ENCODE results near the gene BZW1. TPM values are rescaled to one million over a fixed set of nuclear protein-coding genes. Genes with fewer than 3 reads are reported as not detected.

The BZW1 gene
- total and polyA plus RNA-seq, 2 experiments from 2014 or later: 118 to 323 TPM

GRCh38 chr2:200828572-200829257 lies 17.0 kb downstream of the BZW1 start:
- H3K36me3 ChIP-seq (ENCODE audit: insufficient read depth): no peaks in the 10 kb centered on the region
- H3F3A ChIP-seq (replicated peaks; ENCODE audit: low read depth): 0 out of 2 replicates have a peak, but pooled peaks cover 4% of the 10 kb centered on the region
- Mint-ChIP-seq H3K4me1 (no peaks in the 10 kb centered on the region; the same call in 2 of the 3 replicates), H3K36me3 (ENCODE audit: low read depth) (peaks cover 6% of the 10 kb centered on the region), H3K9me3 (no peaks in the 10 kb centered on the region), H3K27ac (no peak overlapping the region), H3K27me3 (ENCODE audit: insufficient read depth, low read depth, poor library complexity) (no peaks in the 10 kb centered on the region), H3K4me3 (no peak overlapping the region)
- no peaks in the 10 kb centered on the region for H3K79me2 ChIP-seq (replicated peaks; ENCODE audit: insufficient read depth)
- H3K4me1 ChIP-seq (ENCODE audit: insufficient read depth): no peaks in the 10 kb centered on the region
- ATAC-seq (no peak), DNase-seq (ENCODE audit: low spot score) (no peak)
- no peak overlapping the region for H2AFZ ChIP-seq
- H3K4me2 ChIP-seq: no peak overlapping the region
- no peaks in the 10 kb centered on the region for H3K9me2 ChIP-seq (ENCODE audit: insufficient read depth)
- H3K27ac ChIP-seq (ENCODE audit: low read depth): no peak overlapping the region
- H3K27me3 ChIP-seq (ENCODE audit: insufficient read depth): no peaks in the 10 kb centered on the region
- H3K4me3 ChIP-seq: no peak overlapping the region
- TF ChIP-seq ZNF331 (CRISPR knock-in tag; IDR thresholded peaks at IDR 0.05; ENCODE audit: low read depth) (no peak), EZH2phosphoT487 (IDR thresholded peaks at IDR 0.05; ENCODE audit: unreplicated experiment) (no peak), POLR2AphosphoS5 (IDR thresholded peaks at IDR 0.05; ENCODE audit: low read depth) (no peak), JUNB (IDR thresholded peaks at IDR 0.05; ENCODE audit: unreplicated experiment) (no peak), ETS1 (IDR thresholded peaks at IDR 0.05) (no peak), REST (IDR thresholded peaks at IDR 0.05; ENCODE audit: unreplicated experiment) (no peak), CTCF (conservative IDR thresholded peaks at IDR 0.05; ENCODE audit: low read depth in 2 of 2) (no peak), ZNF114 (CRISPR knock-in tag; IDR thresholded peaks at IDR 0.05) (no peak), ZNF462 (CRISPR knock-in tag; IDR thresholded peaks at IDR 0.05) (no peak), CREB1 (CRISPR knock-in tag; IDR thresholded peaks at IDR 0.05; ENCODE audit: low read depth) (no peak), NANOG (IDR thresholded peaks at IDR 0.05; ENCODE audit: borderline replicate concordance) (no peak), STAT1 (IDR thresholded peaks at IDR 0.05; ENCODE audit: unreplicated experiment) (no peak), EZH2 (IDR thresholded peaks at IDR 0.05; ENCODE audit: low read depth, unreplicated experiment) (no peak)
- H4K20me1 ChIP-seq (replicated peaks; ENCODE audit: insufficient read depth): 0 out of 2 replicates have a peak, but pooled peaks cover 2% of the 10 kb centered on the region

All from GM23338 (cell line).